ENCODE results near the gene DCST2.

DCST2 gene

GRCh38 chr1:155048449-155049334 lies 15.1 kb upstream of the DCST2 start:
- no peak for DNase-seq

GRCh38 chr1:155044812-155045657 lies 11.5 kb upstream of the DCST2 start:
- peak; percentile 53 to 72 for DNase-seq

- no peak for DNase-seq
Measured at GRCh38 chr1:155044365-155044764, 10.8 kb upstream of the DCST2 start.

GRCh38 chr1:155043793-155044192 lies 10.2 kb upstream of the DCST2 start:
- DNase-seq: no peak

- no peak for DNase-seq
Measured at GRCh38 chr1:155043301-155043702, 9.7 kb upstream of the DCST2 start.

- DNase-seq: no peak
Measured at GRCh38 chr1:155042789-155043188, 9.2 kb upstream of the DCST2 start.

GRCh38 chr1:155040358-155041093 lies 6.9 kb upstream of the DCST2 start:
- no peak for DNase-seq

- no peak for DNase-seq
Measured at GRCh38 chr1:155039308-155039669, 5.7 kb upstream of the DCST2 start.

- DNase-seq: no peak
Measured at GRCh38 chr1:155038602-155039307, 5.2 kb upstream of the DCST2 start.

GRCh38 chr1:155037851-155038441 lies 4.4 kb upstream of the DCST2 start:
- DNase-seq: no peak

- no peak for DNase-seq
Measured at GRCh38 chr1:155037043-155037442, 3.5 kb upstream of the DCST2 start.

- no peak for DNase-seq
Measured at GRCh38 chr1:155035936-155036335, 2.4 kb upstream of the DCST2 start.

GRCh38 chr1:155034318-155035208 lies 982 bp upstream of the DCST2 start:
- DNase-seq: no peak

- DNase-seq: no peak
Measured at GRCh38 chr1:155032886-155033285, 695 bp downstream of the DCST2 start.

GRCh38 chr1:155030899-155031298 lies 2.7 kb downstream of the DCST2 start:
- DNase-seq: no peak

GRCh38 chr1:155030243-155030795 lies 3.3 kb downstream of the DCST2 start:
- DNase-seq: no peak

- no peak for DNase-seq
Measured at GRCh38 chr1:155029513-155030242, 3.9 kb downstream of the DCST2 start.

- no peak for DNase-seq
Measured at GRCh38 chr1:155026588-155026987, 7.0 kb downstream of the DCST2 start.

GRCh38 chr1:155026154-155026553 lies 7.4 kb downstream of the DCST2 start:
- DNase-seq: no peak

- no peak for DNase-seq
Measured at GRCh38 chr1:155024315-155024714, 9.3 kb downstream of the DCST2 start.

Data from activated T-cell treated with anti-CD3 and anti-CD28 coated beads, Interleukin-2, amount 50 U/mL, for 48 hours (primary cell).